ENCODE data around the gene SSBP1.
"Not testable (repeated sequence)": the region's sequence is repeated elsewhere in the genome, so short reads cannot be mapped to it uniquely, and the experiment has no call there.

SSBP1 gene

DNA sequence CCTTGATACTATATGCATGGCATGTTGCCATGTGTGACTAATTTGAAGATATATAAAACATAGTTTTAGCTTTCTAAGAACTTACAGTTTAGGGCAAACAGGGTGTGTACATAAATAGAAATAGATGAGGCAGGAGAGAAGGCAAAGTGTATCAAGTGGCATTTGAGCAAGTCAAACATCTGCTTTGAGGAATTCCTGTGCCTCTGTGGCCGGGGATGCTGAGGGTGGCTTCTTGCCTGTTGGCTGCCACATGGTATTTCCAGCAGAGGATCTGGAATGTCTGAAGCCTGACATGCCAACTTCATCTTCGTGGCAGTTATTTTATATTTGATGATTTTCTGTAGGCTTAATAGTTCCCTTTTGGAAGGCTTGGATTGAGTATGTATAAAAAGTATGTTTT lies 6.0 kb downstream of the SSBP1 start:
- Histone ChIP-seq H3K27me3 (ENCODE audit: control insufficient read depth, insufficient read depth, low read length) (no peaks in the 10 kb centered on the region), H3K9ac (ENCODE audit: low read length) (no peak overlapping the region), H3K27ac (ENCODE audit: low read depth, low read length) (no peak overlapping the region), H3K4me1 (ENCODE audit: control insufficient read depth, insufficient read depth, low read length) (peaks cover 3% of the 10 kb centered on the region), H3K36me3 (ENCODE audit: control insufficient read depth, insufficient read depth, low read length) (peaks cover 30% of the 10 kb centered on the region), H3K4me3 (ENCODE audit: low read length) (no peak overlapping the region)

- H3K4me1 ChIP-seq (ENCODE audit: control insufficient read depth, insufficient read depth, low read length), result no peaks in the 10 kb centered on the region
- H3K36me3 ChIP-seq (ENCODE audit: control insufficient read depth, insufficient read depth, low read length), result peaks cover 50% of the 10 kb centered on the region
- H3K27ac ChIP-seq (ENCODE audit: low read depth, low read length), result no peak overlapping the region
- H3K9ac ChIP-seq (ENCODE audit: low read length), result no peak overlapping the region
- H3K27me3 ChIP-seq (ENCODE audit: control insufficient read depth, insufficient read depth, low read length), result no peaks in the 10 kb centered on the region
- no peak overlapping the region for H3K4me3 ChIP-seq (ENCODE audit: low read length)
Measured at GRCh38 chr7:141748396-141748795, 10.2 kb downstream of the SSBP1 start.

- H3K4me1 ChIP-seq (ENCODE audit: control insufficient read depth, insufficient read depth, low read length); H3K27me3 ChIP-seq (ENCODE audit: control insufficient read depth, insufficient read depth, low read length); H3K27ac ChIP-seq (ENCODE audit: low read depth, low read length); H3K4me3 ChIP-seq (ENCODE audit: low read length); H3K9ac ChIP-seq (ENCODE audit: low read length): not testable (repeated sequence)
- H3K36me3 ChIP-seq (ENCODE audit: control insufficient read depth, insufficient read depth, low read length), result peaks cover 40% of the 10 kb centered on the region
Measured at GRCh38 chr7:141751904-141752303, 13.7 kb downstream of the SSBP1 start.

- peaks cover 39% of the 10 kb centered on the region for H3K36me3 ChIP-seq (ENCODE audit: control insufficient read depth, insufficient read depth, low read length)
- H3K27ac ChIP-seq (ENCODE audit: low read depth, low read length), result no peak overlapping the region
- H3K4me1 ChIP-seq (ENCODE audit: control insufficient read depth, insufficient read depth, low read length), result no peaks in the 10 kb centered on the region
- H3K9ac ChIP-seq (ENCODE audit: low read length), result no peak overlapping the region
- no peaks in the 10 kb centered on the region for H3K27me3 ChIP-seq (ENCODE audit: control insufficient read depth, insufficient read depth, low read length)
- no peak overlapping the region for H3K4me3 ChIP-seq (ENCODE audit: low read length)
Measured at GRCh38 chr7:141752634-141753033, 14.5 kb downstream of the SSBP1 start.

DNA sequence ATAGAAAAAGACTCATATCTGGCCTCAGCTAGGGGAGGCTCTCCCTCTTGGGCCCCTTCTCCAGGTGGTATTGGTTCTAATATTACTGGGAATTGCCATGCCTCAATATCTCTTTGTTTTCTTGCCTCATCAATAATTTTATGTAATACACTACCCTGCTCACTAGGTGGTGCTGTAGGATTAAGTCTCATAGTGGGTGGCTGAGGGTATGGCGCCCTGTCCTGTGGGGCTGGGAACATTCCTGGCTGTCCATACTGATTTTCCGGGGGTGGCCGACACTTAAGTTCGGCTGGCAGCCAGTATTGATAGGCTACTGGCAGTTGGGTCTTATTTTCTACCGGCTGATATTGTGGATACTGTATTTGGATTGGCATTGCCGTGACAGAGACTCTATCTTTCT lies 16.8 kb downstream of the SSBP1 start:
- Histone ChIP-seq H3K27me3 (ENCODE audit: control insufficient read depth, insufficient read depth, low read length) (no peaks in the 10 kb centered on the region), H3K4me3 (ENCODE audit: low read length) (no peak overlapping the region), H3K9ac (ENCODE audit: low read length) (no peak overlapping the region), H3K36me3 (ENCODE audit: control insufficient read depth, insufficient read depth, low read length) (peaks cover 29% of the 10 kb centered on the region), H3K4me1 (ENCODE audit: control insufficient read depth, insufficient read depth, low read length) (no peaks in the 10 kb centered on the region), H3K27ac (ENCODE audit: low read depth, low read length) (no peak overlapping the region)

DNA sequence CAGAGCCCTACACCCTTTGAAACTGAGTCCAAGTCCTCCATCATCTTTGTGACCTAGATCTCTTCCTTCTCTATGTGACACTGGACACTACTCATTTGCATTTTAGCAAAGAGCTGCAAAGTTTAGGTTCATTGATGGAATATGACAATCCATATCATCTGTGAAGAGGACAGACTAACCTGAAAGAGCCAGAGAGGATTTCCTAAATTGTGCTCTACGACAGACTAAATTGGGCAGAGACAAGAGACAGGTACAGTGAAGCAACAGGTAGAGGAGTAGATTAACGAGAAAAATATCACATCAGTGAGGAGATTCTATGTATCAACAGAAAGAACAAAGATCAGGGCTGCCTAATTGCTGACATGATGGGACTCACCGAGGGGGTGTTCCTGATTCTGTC lies 25.6 kb downstream of the SSBP1 start, which contains the start of gene TAS2R3:
TAS2R3 (plus strand) TSS at position 301 of the 400 bp plus-strand sequence; CDS start at position 363, 62 bp downstream.
- no peaks in the 10 kb centered on the region for H3K4me1 ChIP-seq (ENCODE audit: control insufficient read depth, insufficient read depth, low read length)
- H3K27ac ChIP-seq (ENCODE audit: low read depth, low read length), result no peak within 1 kb of the TSS
- H3K27me3 ChIP-seq (ENCODE audit: control insufficient read depth, insufficient read depth, low read length), result no peaks in the 10 kb centered on the region
- H3K4me3 ChIP-seq (ENCODE audit: low read length), result no peak within 1 kb of the TSS
- no peak within 1 kb of the TSS for H3K9ac ChIP-seq (ENCODE audit: low read length)
- H3K36me3 ChIP-seq (ENCODE audit: control insufficient read depth, insufficient read depth, low read length), result no peaks in the 10 kb centered on the region

- H3K4me3 ChIP-seq (ENCODE audit: low read length); H3K27me3 ChIP-seq (ENCODE audit: control insufficient read depth, insufficient read depth, low read length); H3K9ac ChIP-seq (ENCODE audit: low read length); H3K27ac ChIP-seq (ENCODE audit: low read depth, low read length); H3K4me1 ChIP-seq (ENCODE audit: control insufficient read depth, insufficient read depth, low read length); H3K36me3 ChIP-seq (ENCODE audit: control insufficient read depth, insufficient read depth, low read length): not testable (repeated sequence)
Measured at GRCh38 chr7:141770083-141770583, 32.0 kb downstream of the SSBP1 start.

- Histone ChIP-seq H3K27ac (ENCODE audit: low read depth, low read length) (no peak within 1 kb of the TSS), H3K9ac (ENCODE audit: low read length) (no peak within 1 kb of the TSS), H3K4me3 (ENCODE audit: low read length) (no peak within 1 kb of the TSS), H3K36me3 (ENCODE audit: control insufficient read depth, insufficient read depth, low read length) (no peaks in the 10 kb centered on the region), H3K27me3 (ENCODE audit: control insufficient read depth, insufficient read depth, low read length) (no peaks in the 10 kb centered on the region), H3K4me1 (ENCODE audit: control insufficient read depth, insufficient read depth, low read length) (no peaks in the 10 kb centered on the region)
Measured at GRCh38 chr7:141776374-141776773, 38.2 kb downstream of the SSBP1 start, which contains the start of gene TAS2R4. TAS2R4 (plus strand) TSS chr7:141776674; CDS start chr7:141778489, 1,815 bp downstream.

DNA sequence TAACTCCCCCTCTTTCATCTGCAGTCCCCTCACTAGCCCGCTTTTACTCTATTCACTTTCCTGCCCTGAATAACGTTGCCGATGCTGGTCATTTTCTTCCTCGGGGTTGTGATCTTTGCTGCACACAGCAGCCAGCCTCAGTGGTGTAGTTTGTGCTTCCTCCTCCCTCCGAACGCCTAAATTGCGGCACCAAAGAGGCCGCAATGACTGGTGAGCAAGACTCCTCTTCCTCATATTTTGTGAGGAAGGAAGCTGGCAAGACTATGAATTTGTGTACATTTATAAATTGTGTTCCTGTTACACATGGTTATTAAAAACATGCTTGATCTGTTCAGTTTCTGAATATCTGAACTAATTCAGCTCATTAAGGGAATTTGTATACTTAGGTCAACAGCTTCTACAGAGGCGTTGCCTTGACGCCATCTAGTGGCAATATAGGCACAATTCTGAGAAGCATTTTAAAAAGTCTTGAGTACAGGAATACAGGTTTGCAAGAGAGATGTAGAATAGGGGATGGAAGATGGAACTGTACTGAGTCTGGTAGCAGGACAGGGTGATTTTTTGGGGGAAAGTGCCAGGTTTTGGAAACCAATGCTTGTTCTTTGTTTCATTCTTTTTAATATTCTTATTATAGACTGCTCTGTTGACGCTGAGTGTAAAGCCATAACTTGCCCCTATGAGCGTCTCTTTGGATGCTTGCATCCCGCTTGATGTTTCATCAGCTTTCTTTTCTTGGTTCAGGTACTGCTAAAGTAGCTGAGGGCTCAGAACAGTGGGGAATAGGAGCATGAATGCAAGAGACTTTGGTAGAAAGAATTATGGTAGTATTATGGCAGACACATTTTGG lies 47.8 kb downstream of the SSBP1 start:
- Histone ChIP-seq H3K36me3 (ENCODE audit: control insufficient read depth, insufficient read depth, low read length) (no peaks in the 10 kb centered on the region), H3K27me3 (ENCODE audit: control insufficient read depth, insufficient read depth, low read length) (no peaks in the 10 kb centered on the region), H3K9ac (ENCODE audit: low read length) (no peak overlapping the region), H3K4me3 (ENCODE audit: low read length) (no peak overlapping the region), H3K27ac (ENCODE audit: low read depth, low read length) (no peak overlapping the region), H3K4me1 (ENCODE audit: control insufficient read depth, insufficient read depth, low read length) (no peaks in the 10 kb centered on the region)

DNA sequence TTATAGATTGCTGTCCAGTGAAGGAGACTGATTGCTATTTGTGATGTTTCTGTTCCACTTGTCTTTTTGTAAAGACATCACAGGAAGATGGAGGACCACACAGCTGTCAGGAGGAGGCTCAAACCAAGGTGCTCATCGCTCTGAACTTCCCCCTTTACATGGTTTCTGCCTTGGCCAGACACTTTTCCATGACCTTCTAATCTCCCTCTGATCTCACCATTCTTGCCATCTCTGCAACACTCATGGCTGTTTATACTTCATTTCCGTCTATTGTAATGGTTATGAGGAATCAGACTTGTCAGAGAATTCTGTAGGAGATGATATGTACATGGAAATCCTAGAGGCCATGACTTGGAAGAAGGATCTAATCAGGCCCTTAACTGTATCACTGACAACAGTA lies 50.1 kb downstream of the SSBP1 start:
- no peaks in the 10 kb centered on the region for H3K36me3 ChIP-seq (ENCODE audit: control insufficient read depth, insufficient read depth, low read length)
- no peak overlapping the region for H3K9ac ChIP-seq (ENCODE audit: low read length)
- H3K27me3 ChIP-seq (ENCODE audit: control insufficient read depth, insufficient read depth, low read length), result no peaks in the 10 kb centered on the region
- H3K4me1 ChIP-seq (ENCODE audit: control insufficient read depth, insufficient read depth, low read length), result no peaks in the 10 kb centered on the region
- no peak overlapping the region for H3K4me3 ChIP-seq (ENCODE audit: low read length)
- H3K27ac ChIP-seq (ENCODE audit: low read depth, low read length), result no peak overlapping the region

DNA sequence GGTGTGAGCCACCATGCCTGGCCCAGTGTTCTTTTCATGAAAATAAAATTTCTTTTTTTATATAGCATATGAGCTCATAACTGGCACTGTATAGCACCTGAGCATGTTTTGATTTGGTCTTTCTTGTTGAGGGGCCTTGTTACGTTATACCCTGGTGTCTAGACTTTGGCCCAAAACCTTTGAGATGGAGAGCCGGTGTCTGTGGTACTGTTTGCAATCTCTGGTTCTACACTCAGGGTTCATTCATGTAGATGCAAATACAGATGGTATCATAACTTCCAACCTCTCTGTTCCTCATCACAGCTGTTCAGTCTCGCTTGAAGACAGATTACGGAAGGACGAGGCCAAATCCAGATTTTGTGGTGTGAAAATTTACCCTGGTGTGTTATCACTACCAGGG lies 51.8 kb downstream of the SSBP1 start, which contains the start of gene TAS2R5:
TAS2R5 (plus strand) TSS at position 301 of the 400 bp plus-strand sequence. CDS start 145 bp downstream, outside the sequence.
- no peaks in the 10 kb centered on the region for H3K36me3 ChIP-seq (ENCODE audit: control insufficient read depth, insufficient read depth, low read length)
- no peaks in the 10 kb centered on the region for H3K4me1 ChIP-seq (ENCODE audit: control insufficient read depth, insufficient read depth, low read length)
- H3K9ac ChIP-seq (ENCODE audit: low read length), result no peak within 1 kb of the TSS
- no peak within 1 kb of the TSS for H3K27ac ChIP-seq (ENCODE audit: low read depth, low read length)
- no peak within 1 kb of the TSS for H3K4me3 ChIP-seq (ENCODE audit: low read length)
- H3K27me3 ChIP-seq (ENCODE audit: control insufficient read depth, insufficient read depth, low read length), result no peaks in the 10 kb centered on the region

DNA sequence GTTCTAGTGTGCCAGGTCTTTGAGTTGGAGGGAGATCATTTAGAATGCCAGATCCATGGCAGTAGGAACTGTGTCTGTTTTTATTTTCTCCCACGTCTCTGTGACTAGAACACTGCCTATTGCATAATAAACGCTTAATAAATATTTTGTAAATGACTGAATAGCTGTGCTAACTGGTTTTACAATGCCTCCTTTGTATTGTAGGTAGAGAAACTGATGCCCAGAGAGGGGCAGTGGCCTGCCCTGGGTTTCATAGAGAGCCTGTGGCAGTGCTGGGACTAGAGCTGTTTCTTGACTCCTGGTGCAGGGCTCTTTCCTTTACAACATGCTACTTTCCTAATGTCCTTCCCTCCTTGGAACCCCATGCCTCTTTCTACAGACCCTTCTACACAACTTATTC lies 54.4 kb downstream of the SSBP1 start:
- H3K36me3 ChIP-seq (ENCODE audit: control insufficient read depth, insufficient read depth, low read length), result no peaks in the 10 kb centered on the region
- no peak overlapping the region for H3K27ac ChIP-seq (ENCODE audit: low read depth, low read length)
- H3K4me3 ChIP-seq (ENCODE audit: low read length), result no peak overlapping the region

More for the DNA sequence above, 54.4 kb downstream of the SSBP1 start:
- Histone ChIP-seq H3K27me3 (ENCODE audit: control insufficient read depth, insufficient read depth, low read length) (no peaks in the 10 kb centered on the region), H3K9ac (ENCODE audit: low read length) (no peak overlapping the region), H3K4me1 (ENCODE audit: control insufficient read depth, insufficient read depth, low read length) (no peaks in the 10 kb centered on the region)
